Measurements from ENCODE around the gene PAFAH2.
"Not testable (repeated sequence)": the region's sequence is repeated elsewhere in the genome, so short reads cannot be mapped to it uniquely, and the experiment has no call there.

Gene PAFAH2

GRCh38 chr1:25943511-25943910, 54.4 kb downstream of the PAFAH2 start:
- in situ Hi-C loops (cut with HindIII; ENCODE audit: low sequenced_read_pairs) = not testable (repeated sequence)

GRCh38 chr1:25936947-25937346, 60.9 kb downstream of the PAFAH2 start:
- in situ Hi-C loops (cut with HindIII; ENCODE audit: low sequenced_read_pairs) = no loop called here

- in situ Hi-C loops (cut with HindIII; ENCODE audit: low sequenced_read_pairs) = no loop called here
These were observed 64.1 kb downstream of the PAFAH2 start for GRCh38 chr1:25933479-25934365.

GRCh38 chr1:25932811-25933400, 65.0 kb downstream of the PAFAH2 start:
- in situ Hi-C loops (cut with HindIII; ENCODE audit: low sequenced_read_pairs) = not testable (repeated sequence)

GRCh38 chr1:25932321-25932720, 65.5 kb downstream of the PAFAH2 start:
- in situ Hi-C loops (cut with HindIII; ENCODE audit: low sequenced_read_pairs) = no loop called here

GRCh38 chr1:25929016-25929415, 68.8 kb downstream of the PAFAH2 start:
- in situ Hi-C loops (cut with HindIII; ENCODE audit: low sequenced_read_pairs) = no loop called here

- in situ Hi-C loops (cut with HindIII; ENCODE audit: low sequenced_read_pairs) = no loop called here
These were observed 70.2 kb downstream of the PAFAH2 start for GRCh38 chr1:25927521-25928265.

- in situ Hi-C loops (cut with HindIII; ENCODE audit: low sequenced_read_pairs) = no loop called here
These were observed 70.9 kb downstream of the PAFAH2 start for GRCh38 chr1:25926731-25927496.

- in situ Hi-C loops (cut with HindIII; ENCODE audit: low sequenced_read_pairs) = no loop called here
These were observed 73.4 kb downstream of the PAFAH2 start for GRCh38 chr1:25924454-25924853.

GRCh38 chr1:25922971-25923552, 74.8 kb downstream of the PAFAH2 start:
- in situ Hi-C loops (cut with HindIII; ENCODE audit: low sequenced_read_pairs) = no loop called here

GRCh38 chr1:25922056-25922970, 75.5 kb downstream of the PAFAH2 start:
- in situ Hi-C loops (cut with HindIII; ENCODE audit: low sequenced_read_pairs) = no loop called here

- in situ Hi-C loops (cut with HindIII; ENCODE audit: low sequenced_read_pairs) = no loop called here
These were observed 79.2 kb downstream of the PAFAH2 start for GRCh38 chr1:25918615-25919014.

GRCh38 chr1:25917996-25918395, 79.9 kb downstream of the PAFAH2 start:
- in situ Hi-C loops (cut with HindIII; ENCODE audit: low sequenced_read_pairs) = no loop called here

GRCh38 chr1:25916460-25916859, 81.4 kb downstream of the PAFAH2 start:
- in situ Hi-C loops (cut with HindIII; ENCODE audit: low sequenced_read_pairs) = no loop called here

GRCh38 chr1:25914074-25914995, 83.5 kb downstream of the PAFAH2 start:
- in situ Hi-C loops (cut with HindIII; ENCODE audit: low sequenced_read_pairs) = no loop called here

GRCh38 chr1:25913206-25913605, 84.7 kb downstream of the PAFAH2 start:
- in situ Hi-C loops (cut with HindIII; ENCODE audit: low sequenced_read_pairs) = no loop called here

GRCh38 chr1:25912076-25912831, 85.6 kb downstream of the PAFAH2 start:
- in situ Hi-C loops (cut with HindIII; ENCODE audit: low sequenced_read_pairs) = no loop called here

- in situ Hi-C loops (cut with HindIII; ENCODE audit: low sequenced_read_pairs) = no loop called here
These were observed 86.7 kb downstream of the PAFAH2 start for GRCh38 chr1:25911162-25911561.

Data from endothelial cell of hepatic sinusoid (primary cell).